NCI-H2171 (cell line): Measurements from ENCODE around the gene OR1A1.
"Not testable (repeated sequence)": the region's sequence is repeated elsewhere in the genome, so short reads cannot be mapped to it uniquely, and the experiment has no call there.

ENCODE experiments used
- DNase-seq: peaks from one replicate; lab custom pipeline; 2025; lab: John Stamatoyannopoulos, UW

Gene OR1A1, protein sequence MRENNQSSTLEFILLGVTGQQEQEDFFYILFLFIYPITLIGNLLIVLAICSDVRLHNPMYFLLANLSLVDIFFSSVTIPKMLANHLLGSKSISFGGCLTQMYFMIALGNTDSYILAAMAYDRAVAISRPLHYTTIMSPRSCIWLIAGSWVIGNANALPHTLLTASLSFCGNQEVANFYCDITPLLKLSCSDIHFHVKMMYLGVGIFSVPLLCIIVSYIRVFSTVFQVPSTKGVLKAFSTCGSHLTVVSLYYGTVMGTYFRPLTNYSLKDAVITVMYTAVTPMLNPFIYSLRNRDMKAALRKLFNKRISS

DNA sequence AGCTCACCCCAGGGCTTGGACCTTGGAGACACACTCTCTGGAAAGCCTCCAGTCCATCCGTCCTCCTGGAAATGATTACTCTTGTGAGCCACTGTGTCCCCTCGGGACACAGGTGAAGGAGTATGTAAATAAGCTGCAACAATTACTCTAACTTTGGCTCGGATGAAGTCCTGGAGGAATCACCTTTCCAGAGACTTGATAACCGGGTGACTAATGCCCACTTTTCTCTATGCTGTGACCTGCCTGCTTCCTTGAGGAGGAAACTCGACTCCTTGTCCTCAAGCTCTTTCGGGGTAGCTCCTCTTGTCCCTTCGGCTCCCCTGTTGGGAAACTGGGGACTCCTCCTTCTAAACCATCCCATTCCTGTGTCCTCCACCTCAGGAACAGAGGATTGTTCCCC lies at the start of gene OR1A1:
Gene OR1A1, plus strand, starts transcription at position 301 of the 400 bp plus-strand sequence. CDS start 7,954 bp downstream, outside the sequence.
- DNase-seq, result no peak

DNA sequence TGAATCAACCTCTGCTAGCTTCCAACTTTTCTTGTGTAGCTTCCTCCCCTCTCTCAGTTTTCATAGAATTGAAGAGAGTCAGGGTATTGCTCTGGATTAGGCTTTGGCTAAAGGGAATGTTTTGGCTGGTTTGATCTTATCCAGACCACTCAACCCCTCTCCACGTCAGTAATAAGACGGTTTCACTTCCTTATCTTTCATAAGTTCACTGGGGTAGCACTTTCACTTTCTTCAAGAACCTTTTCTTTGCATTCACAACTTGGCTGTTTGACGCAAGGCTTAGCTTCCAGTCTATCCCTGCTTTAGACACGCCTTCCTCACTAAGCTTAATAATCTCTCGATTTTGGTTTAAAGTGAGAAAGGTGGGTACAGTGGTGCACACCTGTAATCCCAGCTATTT lies 39.9 kb upstream of the OR1A1 start:
- DNase-seq, result no peak

DNA sequence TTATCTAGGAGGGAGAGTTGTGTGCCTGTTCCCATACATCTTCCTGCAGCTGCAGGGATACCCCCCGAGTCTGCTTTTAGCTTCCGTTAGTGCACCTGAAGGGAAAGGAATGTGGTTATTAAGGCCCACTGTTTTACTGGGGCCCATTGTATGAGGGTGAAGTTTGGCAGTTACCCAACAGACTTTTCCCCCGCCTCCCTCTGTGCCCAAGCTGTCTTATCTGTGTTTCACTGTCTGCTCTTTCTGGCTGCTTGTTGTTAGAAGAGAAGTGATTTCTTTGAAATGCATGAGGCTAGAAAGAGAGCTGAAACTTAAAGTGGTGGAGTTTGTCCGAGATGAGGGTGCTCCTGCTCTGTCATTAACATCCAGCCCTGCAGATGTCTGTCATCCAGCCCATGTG lies 17.5 kb upstream of the OR1A1 start:
- no peak for DNase-seq

DNA sequence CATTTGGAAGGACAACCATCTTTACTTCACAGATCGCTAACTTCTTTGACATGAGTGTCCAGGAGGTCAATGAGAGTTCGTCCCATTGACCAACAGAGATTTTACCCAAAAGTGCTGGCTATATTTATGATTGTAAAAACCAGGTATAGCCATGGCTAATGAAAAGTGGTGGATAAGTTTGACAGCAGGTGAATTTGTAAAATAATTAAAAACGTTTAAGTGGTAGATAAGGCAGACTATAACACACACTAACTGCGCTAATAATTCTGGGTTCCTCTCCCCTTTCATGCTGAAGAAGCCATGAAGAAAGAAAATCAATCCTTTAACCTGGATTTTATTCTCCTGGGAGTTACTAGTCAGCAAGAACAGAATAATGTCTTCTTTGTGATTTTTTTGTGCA lies 10.2 kb upstream of the OR1A1 start, which contains the start of gene OR1A2:
Gene OR1A2, plus strand, starts transcription at position 301 of the 400 bp plus-strand sequence. Its CDS starts 0 bp downstream, at position 301.
- no peak for DNase-seq

DNA sequence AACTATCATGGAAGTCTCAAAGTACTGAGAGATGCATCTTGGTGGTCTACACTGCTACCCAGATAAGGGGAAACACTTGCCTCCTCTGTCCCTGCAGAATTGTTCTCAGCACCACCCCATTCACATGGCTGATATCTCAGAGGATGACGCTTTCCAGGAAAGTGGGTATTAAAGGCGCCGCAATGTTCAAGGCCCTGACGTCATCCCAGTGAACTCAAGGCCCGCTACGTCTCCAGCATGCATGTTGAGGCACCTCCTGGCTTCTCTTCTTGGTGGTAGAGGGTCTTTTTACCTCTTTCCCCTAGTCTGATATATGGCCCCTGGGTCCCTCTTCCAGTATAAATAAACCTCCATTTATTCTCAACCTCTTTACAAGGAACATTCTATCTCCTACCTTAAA lies 1.0 kb downstream of the OR1A1 start:
- no peak for DNase-seq

DNA sequence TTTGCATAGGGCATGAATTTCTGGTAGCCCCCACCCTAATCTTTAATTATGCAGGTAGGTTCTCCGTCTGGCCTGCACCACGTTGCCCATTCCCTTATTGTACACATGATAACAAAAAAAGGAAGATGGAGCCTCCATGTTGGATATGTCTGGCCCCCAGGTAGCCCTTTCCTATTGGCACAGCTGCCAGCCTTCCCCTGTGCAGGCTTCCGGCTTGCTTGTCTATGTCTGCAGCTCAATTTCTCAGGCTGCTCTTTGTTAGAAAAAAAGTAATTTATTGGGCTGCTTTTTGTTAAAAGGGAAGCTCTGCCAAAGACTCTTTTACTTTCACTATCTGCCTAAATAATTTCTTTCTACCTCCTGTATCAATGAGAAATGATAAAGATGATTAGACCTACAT lies 5.5 kb downstream of the OR1A1 start:
- DNase-seq, result no peak

DNA sequence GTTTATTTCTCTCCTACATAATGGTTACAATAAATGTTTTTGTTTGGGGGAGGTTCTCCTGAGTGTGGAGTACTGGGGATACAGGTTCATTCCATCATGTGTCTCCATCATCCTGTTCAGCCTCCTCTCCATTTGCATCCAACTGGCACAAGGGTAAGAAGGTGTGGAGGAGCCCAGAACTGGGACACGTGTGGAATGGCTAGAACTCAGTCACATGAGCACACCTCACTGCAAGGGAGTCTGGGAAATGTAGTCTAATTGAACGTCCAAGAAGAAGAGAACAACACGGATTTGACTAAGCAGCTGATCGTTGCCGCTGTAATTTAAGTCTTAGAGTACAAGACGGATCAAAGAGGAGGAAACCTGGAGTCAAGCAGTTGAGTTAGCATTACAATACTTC lies 6.1 kb downstream of the OR1A1 start:
- DNase-seq, result no peak

DNA sequence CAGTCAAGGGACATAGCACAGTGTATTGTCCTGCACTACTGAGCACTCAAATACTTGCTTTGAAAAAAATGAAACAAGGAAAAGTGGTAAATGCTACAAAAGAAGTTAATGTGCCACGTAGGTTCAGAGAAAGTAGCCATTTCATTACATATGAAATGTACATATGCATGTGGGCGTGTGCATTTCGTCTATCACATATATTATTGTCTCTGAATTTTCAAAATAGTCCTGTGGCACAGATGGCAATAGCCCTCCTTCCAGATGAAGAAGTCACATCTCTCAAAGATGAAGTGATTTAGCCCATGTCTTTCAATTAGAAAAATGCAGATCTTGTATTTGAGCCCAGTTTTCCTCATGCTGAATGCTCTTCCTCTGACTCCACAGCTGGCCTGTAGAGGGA lies 12.5 kb downstream of the OR1A1 start:
- not testable (repeated sequence) for DNase-seq

DNA sequence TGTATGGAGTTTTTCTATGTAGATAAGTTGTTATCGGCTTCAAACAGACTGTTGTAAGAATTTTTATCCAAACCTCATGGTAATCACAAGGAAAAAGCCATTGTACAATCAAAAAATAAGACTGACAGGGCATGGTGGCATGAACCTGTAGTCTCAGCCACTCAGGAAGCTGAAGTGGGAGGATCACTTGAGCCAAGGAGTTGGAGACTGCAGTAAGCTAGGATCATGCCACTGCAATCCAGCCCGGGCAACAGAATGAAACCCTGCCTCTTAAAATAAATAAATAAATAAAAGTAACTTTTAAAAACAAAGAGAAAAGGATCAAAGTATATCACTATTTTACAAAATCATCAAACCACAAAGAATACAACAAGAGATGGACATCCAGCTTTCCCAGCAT lies 14.4 kb downstream of the OR1A1 start:
- no peak for DNase-seq

DNA sequence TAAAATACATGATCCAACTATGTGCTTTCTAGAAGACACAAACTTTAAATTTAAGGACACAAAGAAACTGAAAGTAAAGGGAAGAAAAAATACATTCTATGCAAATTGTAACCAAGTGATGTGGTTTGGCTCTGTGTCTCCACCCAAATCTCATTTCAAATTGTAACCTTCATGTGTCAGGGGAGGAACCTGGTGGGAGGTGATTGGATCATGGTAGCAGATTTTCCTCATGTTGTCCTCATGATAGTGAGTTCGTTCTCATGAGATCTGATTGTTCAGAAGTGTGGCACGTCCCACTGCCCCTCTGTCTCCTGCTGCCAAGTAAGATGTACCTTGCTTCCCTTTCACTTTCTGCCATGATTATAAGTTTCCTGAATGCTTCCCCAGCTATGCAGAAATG lies 15.0 kb downstream of the OR1A1 start:
- DNase-seq, result no peak

DNA sequence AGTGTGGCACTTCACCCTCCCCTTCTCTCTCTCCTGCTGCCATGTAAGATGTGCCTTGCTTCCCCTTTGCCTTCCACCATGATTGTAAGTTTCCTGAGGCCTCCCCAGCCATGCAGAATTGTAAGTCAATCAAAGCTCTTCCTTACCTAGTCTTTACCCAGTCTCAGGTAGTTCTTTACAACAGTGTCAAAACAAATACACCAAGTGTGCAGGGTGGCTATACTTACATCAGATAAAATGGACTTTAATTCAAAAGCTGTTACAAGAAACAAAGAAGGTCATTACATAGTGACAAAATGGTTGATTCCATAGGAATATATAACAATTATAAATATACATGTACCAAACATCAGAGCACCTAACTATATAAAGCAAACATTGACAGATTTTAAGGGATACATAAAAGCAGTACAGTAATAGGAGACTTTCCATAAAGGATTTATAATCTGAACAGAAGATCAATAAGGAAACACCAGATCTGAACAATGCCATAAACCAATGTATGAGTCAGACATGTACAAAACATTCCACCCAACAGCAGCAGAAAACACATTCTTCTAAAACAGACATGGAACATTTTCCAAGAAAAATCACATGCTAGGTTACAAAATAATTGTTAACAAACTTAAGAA lies 17.4 kb downstream of the OR1A1 start:
- DNase-seq, result not testable (repeated sequence)

DNA sequence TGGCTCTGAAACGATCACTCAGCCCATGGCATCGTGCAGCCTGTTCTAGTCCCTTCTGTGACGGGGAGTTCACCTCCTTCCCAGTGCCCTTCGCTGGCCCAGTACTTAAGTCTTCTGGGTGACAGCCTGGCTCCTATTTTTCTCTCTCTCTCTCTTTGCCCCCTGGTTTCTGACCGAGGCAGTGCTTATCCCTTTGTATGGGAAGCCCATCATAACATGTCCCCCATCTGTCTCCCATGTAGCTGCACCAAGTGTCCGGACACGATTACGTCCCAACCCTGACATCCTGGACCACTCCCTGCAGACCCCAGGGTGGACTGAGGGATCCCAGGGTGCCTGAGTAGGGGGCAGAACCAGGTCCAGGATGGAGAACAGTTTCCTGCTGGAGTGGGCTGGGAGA lies 24.8 kb downstream of the OR1A1 start:
- not testable (repeated sequence) for DNase-seq

DNA sequence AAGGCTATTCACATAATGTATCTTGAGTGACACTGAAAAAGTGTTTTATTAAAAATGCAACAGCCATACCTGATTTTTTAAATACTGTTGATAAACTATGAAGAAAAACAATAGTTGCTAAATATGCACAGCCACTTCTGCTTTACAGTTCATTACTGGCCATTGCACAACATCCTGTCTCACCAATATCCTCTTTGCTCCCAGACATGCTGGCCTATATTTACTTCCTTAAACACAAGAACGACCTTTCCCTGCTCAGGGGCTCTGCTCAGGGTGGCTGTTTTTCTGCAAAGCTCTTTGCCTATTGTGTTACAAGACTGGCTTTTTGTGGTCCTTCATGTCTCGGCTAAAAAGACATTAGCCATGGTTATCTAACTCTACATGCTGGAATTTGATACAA lies 31.2 kb downstream of the OR1A1 start:
- not testable (repeated sequence) for DNase-seq

DNA sequence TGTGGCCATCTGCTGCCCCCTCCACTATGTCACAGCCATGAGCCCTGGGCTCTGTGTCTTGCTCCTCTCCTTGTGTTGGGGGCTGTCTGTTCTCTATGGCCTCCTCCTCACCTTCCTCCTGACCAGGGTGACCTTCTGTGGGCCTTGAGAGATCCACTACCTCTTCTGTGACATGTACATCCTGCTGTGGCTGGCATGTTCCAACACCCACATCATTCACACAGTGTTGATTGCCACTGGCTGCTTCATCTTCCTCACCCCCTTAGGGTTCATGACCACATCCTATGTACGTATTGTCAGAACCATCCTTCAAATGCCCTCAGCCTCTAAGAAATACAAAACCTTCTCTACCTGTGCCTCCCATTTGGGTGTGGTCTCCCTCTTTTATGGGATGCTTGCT lies 33.6 kb downstream of the OR1A1 start:
- not testable (repeated sequence) for DNase-seq

DNA sequence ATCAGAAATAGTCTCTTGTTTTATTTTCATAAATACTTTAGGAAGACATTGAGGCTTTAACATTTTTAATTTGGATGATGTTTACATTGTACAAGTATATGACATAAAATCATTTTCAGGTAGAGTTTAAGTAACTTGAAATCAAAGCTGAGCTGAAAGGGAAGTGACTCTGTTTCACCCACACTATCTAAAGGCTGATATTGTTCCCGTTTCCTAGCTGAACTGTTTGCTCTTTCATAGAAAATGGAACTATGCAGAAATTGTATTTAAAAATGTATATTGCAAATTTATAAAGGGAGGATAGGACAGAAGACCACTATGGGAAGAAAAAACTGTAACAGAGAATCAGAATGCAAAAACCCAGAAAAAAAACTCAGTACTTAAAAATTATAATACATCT lies 37.4 kb downstream of the OR1A1 start:
- not testable (repeated sequence) for DNase-seq

DNA sequence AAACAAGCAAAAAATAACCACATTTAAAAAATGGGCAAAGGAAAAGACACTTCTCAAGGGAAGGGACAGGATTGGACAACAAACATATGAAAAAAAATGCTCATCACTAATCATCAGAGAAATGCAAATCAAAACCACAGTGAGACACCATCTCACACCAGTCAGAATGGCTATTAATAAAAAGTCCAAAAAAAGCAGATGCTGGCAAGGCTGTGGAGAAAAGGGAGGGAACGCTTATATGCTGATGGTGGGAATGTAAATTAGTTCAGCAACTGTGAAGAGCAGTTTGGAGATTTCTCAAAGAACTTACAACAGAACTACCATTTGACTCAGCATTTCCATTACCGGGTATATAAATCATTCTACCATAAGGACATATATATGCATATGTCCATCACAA lies 41.5 kb downstream of the OR1A1 start:
- not testable (repeated sequence) for DNase-seq

DNA sequence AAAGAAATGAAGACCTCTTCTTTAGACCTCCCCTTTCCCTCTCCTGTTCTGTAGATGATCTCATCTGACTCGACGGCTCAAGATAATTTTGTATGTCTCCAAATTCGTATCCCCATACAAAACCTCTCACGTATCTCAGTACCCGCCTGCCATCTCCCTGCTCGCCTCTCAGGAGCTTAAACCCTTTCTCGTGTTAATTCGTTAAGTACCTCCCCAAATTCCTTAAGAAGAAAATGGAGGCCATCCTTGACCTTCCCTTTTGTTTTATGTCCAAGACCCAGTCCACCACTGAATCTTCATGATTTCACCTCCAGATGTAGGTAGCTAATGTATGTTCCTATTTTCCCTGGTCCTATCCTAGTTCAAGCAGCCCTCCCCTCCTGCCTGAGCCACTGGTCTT lies 49.1 kb downstream of the OR1A1 start:
- no peak for DNase-seq

DNA sequence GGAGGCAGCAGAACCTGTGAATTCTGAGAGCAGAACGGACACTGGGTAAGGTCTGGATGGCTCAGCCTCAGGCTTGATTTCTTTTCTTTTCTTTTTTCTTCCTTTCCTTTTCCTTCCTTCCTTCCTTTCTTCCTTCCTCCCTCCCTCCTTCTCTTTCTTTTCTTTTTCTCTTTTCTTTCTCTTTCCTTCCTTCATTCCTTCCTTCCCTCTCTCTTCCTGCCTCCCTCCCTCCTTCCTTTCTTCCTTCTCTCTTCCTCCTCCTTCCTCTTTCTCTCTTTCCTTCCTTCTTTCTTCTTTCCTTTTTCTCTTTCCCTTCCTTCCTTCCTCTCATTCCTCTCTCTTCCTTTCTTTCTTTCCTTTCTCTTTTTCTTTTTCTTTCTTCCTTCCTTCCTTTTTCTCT lies 52.7 kb downstream of the OR1A1 start:
- DNase-seq, result no peak

DNA sequence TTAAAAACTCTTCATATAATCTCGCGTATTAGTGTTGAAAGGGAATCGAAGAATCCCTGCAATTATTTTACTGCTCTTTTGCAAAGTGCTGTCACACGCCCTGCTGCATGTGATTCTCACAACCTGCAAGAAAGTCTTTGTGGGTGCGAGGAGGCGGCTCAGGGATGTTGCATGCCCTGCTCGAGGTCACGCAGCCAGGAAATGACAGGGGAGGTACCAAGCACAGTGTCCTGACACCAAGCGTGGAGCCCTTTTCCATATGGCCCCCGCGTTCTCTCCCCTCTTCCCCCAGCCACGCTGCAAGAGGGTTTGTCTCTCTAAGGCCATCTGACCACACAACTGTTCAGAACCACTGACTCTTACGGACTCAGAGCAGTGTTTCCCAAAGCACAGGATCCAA lies 53.1 kb downstream of the OR1A1 start:
- no peak for DNase-seq
